ENCODE data around the gene TBC1D13. TPM values are rescaled to one million over a fixed set of nuclear protein-coding genes. Genes with fewer than 3 reads are reported as not detected.
"Not testable (repeated sequence)": the region's sequence is repeated elsewhere in the genome, so short reads cannot be mapped to it uniquely, and the experiment has no call there.

TBC1D13 gene
- total RNA-seq, 6 experiments from 2014 or later = 28.0 to 34.7 (median 30.3) TPM

GRCh38 chr9:128788445-128788844, 1.4 kb downstream of the TBC1D13 start:
- Mint-ChIP-seq H3K27ac (peak overlapping the region; percentile 63; the same call in 1 of the 2 replicates), H3K4me1 (ENCODE audit: low read depth) (peaks cover 16% of the 10 kb centered on the region), H3K36me3 (ENCODE audit: low read depth) (no peaks in the 10 kb centered on the region; the same call in 1 of the 2 replicates), H3K9me3 (no peaks in the 10 kb centered on the region), H3K27me3 (ENCODE audit: insufficient read depth) (no peaks in the 10 kb centered on the region; the same call in 1 of the 2 replicates), H3K4me3 (peak overlapping the region; percentile 95)
- DNase-seq = no peak
- no peak for TF ChIP-seq CTCF (IDR thresholded peaks at IDR 0.05)

- no peaks in the 10 kb centered on the region for H3K9me3 Mint-ChIP-seq
- no peaks in the 10 kb centered on the region; the same call in 1 of the 2 replicates for H3K36me3 Mint-ChIP-seq (ENCODE audit: low read depth)
- H3K27ac Mint-ChIP-seq = no peak overlapping the region
- no peak overlapping the region for H3K4me3 Mint-ChIP-seq
- H3K4me1 Mint-ChIP-seq (ENCODE audit: low read depth) = peaks cover 12% of the 10 kb centered on the region
- DNase-seq = no peak
- no peaks in the 10 kb centered on the region; the same call in 1 of the 2 replicates for H3K27me3 Mint-ChIP-seq (ENCODE audit: insufficient read depth)
- no peak for TF ChIP-seq CTCF (IDR thresholded peaks at IDR 0.05)
Measured at GRCh38 chr9:128790536-128790935, 3.5 kb downstream of the TBC1D13 start.

GRCh38 chr9:128792134-128792533, 5.1 kb downstream of the TBC1D13 start:
- Mint-ChIP-seq H3K9me3 (no peaks in the 10 kb centered on the region), H3K27ac (no peak overlapping the region), H3K4me3 (no peak overlapping the region), H3K27me3 (ENCODE audit: insufficient read depth) (no peaks in the 10 kb centered on the region; the same call in 1 of the 2 replicates), H3K36me3 (ENCODE audit: low read depth) (no peaks in the 10 kb centered on the region; the same call in 1 of the 2 replicates), H3K4me1 (ENCODE audit: low read depth) (peaks cover 12% of the 10 kb centered on the region)
- no peak for DNase-seq
- TF ChIP-seq CTCF (IDR thresholded peaks at IDR 0.05) = no peak

- no peak overlapping the region for H3K27ac Mint-ChIP-seq
- H3K4me3 Mint-ChIP-seq = no peak overlapping the region
- no peaks in the 10 kb centered on the region for H3K9me3 Mint-ChIP-seq
- DNase-seq = no peak
- H3K36me3 Mint-ChIP-seq (ENCODE audit: low read depth) = no peaks in the 10 kb centered on the region; the same call in 1 of the 2 replicates
- H3K4me1 Mint-ChIP-seq (ENCODE audit: low read depth) = peaks cover 8% of the 10 kb centered on the region
- no peak for TF ChIP-seq CTCF (IDR thresholded peaks at IDR 0.05)
- no peaks in the 10 kb centered on the region; the same call in 1 of the 2 replicates for H3K27me3 Mint-ChIP-seq (ENCODE audit: insufficient read depth)
Measured at GRCh38 chr9:128792978-128793686, 6.1 kb downstream of the TBC1D13 start.

GRCh38 chr9:128794961-128795360, 7.9 kb downstream of the TBC1D13 start:
- not testable (repeated sequence) for DNase-seq; H3K4me1 Mint-ChIP-seq (ENCODE audit: low read depth); H3K9me3 Mint-ChIP-seq; H3K36me3 Mint-ChIP-seq (ENCODE audit: low read depth); H3K4me3 Mint-ChIP-seq; H3K27ac Mint-ChIP-seq; H3K27me3 Mint-ChIP-seq (ENCODE audit: insufficient read depth)

GRCh38 chr9:128798896-128799295, 11.8 kb downstream of the TBC1D13 start:
- no peak for DNase-seq
- TF ChIP-seq CTCF (IDR thresholded peaks at IDR 0.05) = no peak
- no peak overlapping the region for H3K4me3 Mint-ChIP-seq
- H3K27ac Mint-ChIP-seq = no peak overlapping the region
- H3K27me3 Mint-ChIP-seq (ENCODE audit: insufficient read depth) = no peaks in the 10 kb centered on the region; the same call in 1 of the 2 replicates
- H3K4me1 Mint-ChIP-seq (ENCODE audit: low read depth) = no peaks in the 10 kb centered on the region
- H3K36me3 Mint-ChIP-seq (ENCODE audit: low read depth) = no peaks in the 10 kb centered on the region; the same call in 1 of the 2 replicates
- no peaks in the 10 kb centered on the region for H3K9me3 Mint-ChIP-seq
